Activated CD8-positive, alpha-beta memory T cell treated with anti-CD3 and anti-CD28 coated beads for 1 hour (primary cell): ENCODE measurements around the gene RERE.

Source experiments
- DNase-seq, 2 donors: peaks; one replicate each; pipeline ENCODE4 v3.0.0-alpha.2; 2020; ENCODE audit warnings: low read depth in 1 of 2; ENCODE audit errors: extremely low read depth in 1 of 2

Gene RERE

GRCh38 chr1:8324176-8324810 lies 493.1 kb downstream of the RERE start:
- DNase-seq = no peak

- DNase-seq = no peak
Measured at GRCh38 chr1:8323706-8324105, 493.7 kb downstream of the RERE start.

GRCh38 chr1:8321612-8322011 lies 495.8 kb downstream of the RERE start:
- no peak for DNase-seq

GRCh38 chr1:8318436-8318835 lies 499.0 kb downstream of the RERE start:
- no peak for DNase-seq

- peak; percentile 47 to 74 for DNase-seq
Measured at GRCh38 chr1:8317647-8318381, 499.6 kb downstream of the RERE start, which contains the start of gene SLC45A1. Gene SLC45A1, plus strand, starts transcription at chr1:8318114. Its CDS starts 6,216 bp downstream, at chr1:8324330.

- DNase-seq = no peak
Measured at GRCh38 chr1:8315573-8316475, 501.6 kb downstream of the RERE start.

- peak in 1 of 2 donors; percentile 15 for DNase-seq
Measured at GRCh38 chr1:8314346-8315280, 502.8 kb downstream of the RERE start.

GRCh38 chr1:8313231-8313630 lies 504.2 kb downstream of the RERE start:
- DNase-seq = no peak

- DNase-seq = no peak
Measured at GRCh38 chr1:8312235-8313218, 504.9 kb downstream of the RERE start.

GRCh38 chr1:8311068-8311718 lies 506.2 kb downstream of the RERE start:
- DNase-seq = no peak

- no peak for DNase-seq
Measured at GRCh38 chr1:8307628-8308027, 509.8 kb downstream of the RERE start.

GRCh38 chr1:8303876-8304275 lies 513.6 kb downstream of the RERE start:
- no peak for DNase-seq

GRCh38 chr1:8303141-8303540 lies 514.3 kb downstream of the RERE start:
- DNase-seq = no peak
